ENCODE data around the gene TNN. TPM values are rescaled to one million over a fixed set of nuclear protein-coding genes. Genes with fewer than 3 reads are reported as not detected.
"Not testable (repeated sequence)": the region's sequence is repeated elsewhere in the genome, so short reads cannot be mapped to it uniquely, and the experiment has no call there.

Gene TNN
- polyA plus RNA-seq, 1 donor from 2014 or later = not detected

DNA sequence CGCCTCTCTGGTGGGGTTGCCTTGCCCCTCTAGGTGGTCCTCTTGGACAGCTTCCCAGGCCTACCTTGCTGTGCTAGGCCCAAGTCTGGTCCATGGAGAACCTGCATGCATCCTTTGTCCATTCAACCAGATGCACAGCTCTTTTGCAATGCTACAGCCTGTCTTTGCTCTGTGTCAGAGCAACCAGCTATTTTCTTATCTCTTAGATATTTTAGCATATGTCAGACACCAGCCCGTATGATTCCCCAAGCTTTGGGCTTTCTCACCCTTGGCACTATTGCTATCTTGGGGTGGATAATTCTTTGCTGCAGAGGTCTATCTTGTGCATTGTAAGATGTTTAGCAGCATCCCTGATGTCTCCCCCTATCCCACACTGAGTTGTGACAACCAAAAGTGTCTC, 32.3 kb downstream of the TNN start:
- Histone ChIP-seq H3K9me2 (ENCODE audit: insufficient read depth, low read length) (no peaks in the 10 kb centered on the region), H3K4me2 (ENCODE audit: low read length) (no peak overlapping the region), H3K36me3 (ENCODE audit: insufficient read depth, low read length) (no peaks in the 10 kb centered on the region), H3K27me3 (ENCODE audit: insufficient read depth, low read depth, low read length) (no peaks in the 10 kb centered on the region), H3K9ac (ENCODE audit: low read length) (no peak overlapping the region), H2AFZ (ENCODE audit: low read depth, low read length) (no peak overlapping the region), H3K79me2 (replicated peaks; ENCODE audit: insufficient read depth, low read length) (no peaks in the 10 kb centered on the region), H3F3A (ENCODE audit: insufficient read depth, low read length, poor library complexity, severe bottlenecking) (no peaks in the 10 kb centered on the region), H3K4me3 (ENCODE audit: low read length) (no peak overlapping the region), H4K20me1 (ENCODE audit: insufficient read depth) (no peaks in the 10 kb centered on the region), H3K27ac (ENCODE audit: low read length) (no peak overlapping the region), H3K9me3 (ENCODE audit: low read length) (no peaks in the 10 kb centered on the region)
- no peak for TF ChIP-seq MXI1 (conservative IDR thresholded peaks at IDR 0.05; ENCODE audit: poor library complexity, severe bottlenecking)
- no peak for TF ChIP-seq EZH2 (IDR thresholded peaks at IDR 0.05; ENCODE audit: borderline replicate concordance, insufficient read depth, low read length, poor library complexity, severe bottlenecking)
- TF ChIP-seq RAD21 (conservative IDR thresholded peaks at IDR 0.05) = no peak
- no peak for TF ChIP-seq SMC3 (conservative IDR thresholded peaks at IDR 0.05; ENCODE audit: poor library complexity)
- TF ChIP-seq EP300 (conservative IDR thresholded peaks at IDR 0.05; ENCODE audit: poor library complexity, severe bottlenecking) = no peak
- no peak for TF ChIP-seq REST (IDR thresholded peaks at IDR 0.05; ENCODE audit: borderline replicate concordance)
- TF ChIP-seq POLR2AphosphoS5 (IDR thresholded peaks at IDR 0.05) = no peak
- TF ChIP-seq, protein P1, sequence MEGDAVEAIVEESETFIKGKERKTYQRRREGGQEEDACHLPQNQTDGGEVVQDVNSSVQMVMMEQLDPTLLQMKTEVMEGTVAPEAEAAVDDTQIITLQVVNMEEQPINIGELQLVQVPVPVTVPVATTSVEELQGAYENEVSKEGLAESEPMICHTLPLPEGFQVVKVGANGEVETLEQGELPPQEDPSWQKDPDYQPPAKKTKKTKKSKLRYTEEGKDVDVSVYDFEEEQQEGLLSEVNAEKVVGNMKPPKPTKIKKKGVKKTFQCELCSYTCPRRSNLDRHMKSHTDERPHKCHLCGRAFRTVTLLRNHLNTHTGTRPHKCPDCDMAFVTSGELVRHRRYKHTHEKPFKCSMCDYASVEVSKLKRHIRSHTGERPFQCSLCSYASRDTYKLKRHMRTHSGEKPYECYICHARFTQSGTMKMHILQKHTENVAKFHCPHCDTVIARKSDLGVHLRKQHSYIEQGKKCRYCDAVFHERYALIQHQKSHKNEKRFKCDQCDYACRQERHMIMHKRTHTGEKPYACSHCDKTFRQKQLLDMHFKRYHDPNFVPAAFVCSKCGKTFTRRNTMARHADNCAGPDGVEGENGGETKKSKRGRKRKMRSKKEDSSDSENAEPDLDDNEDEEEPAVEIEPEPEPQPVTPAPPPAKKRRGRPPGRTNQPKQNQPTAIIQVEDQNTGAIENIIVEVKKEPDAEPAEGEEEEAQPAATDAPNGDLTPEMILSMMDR (IDR thresholded peaks at IDR 0.05; ENCODE audit: poor library complexity, severe bottlenecking) = no peak
- TF ChIP-seq TAF1 (IDR thresholded peaks at IDR 0.05; ENCODE audit: low read depth) = no peak

GRCh38 chr1:175102166-175102565, 34.5 kb downstream of the TNN start:
- not testable (repeated sequence) for H3K27ac ChIP-seq (ENCODE audit: low read length); H3K4me2 ChIP-seq (ENCODE audit: low read length); H3K79me2 ChIP-seq (replicated peaks; ENCODE audit: insufficient read depth, low read length); H3K36me3 ChIP-seq (ENCODE audit: insufficient read depth, low read length); H3K27me3 ChIP-seq (ENCODE audit: insufficient read depth, low read depth, low read length); H3K9ac ChIP-seq (ENCODE audit: low read length); H4K20me1 ChIP-seq (ENCODE audit: insufficient read depth); H2AFZ ChIP-seq (ENCODE audit: low read depth, low read length); H3K9me2 ChIP-seq (ENCODE audit: insufficient read depth, low read length); H3K9me3 ChIP-seq (ENCODE audit: low read length); H3F3A ChIP-seq (ENCODE audit: insufficient read depth, low read length, poor library complexity, severe bottlenecking); H3K4me3 ChIP-seq (ENCODE audit: low read length)

DNA sequence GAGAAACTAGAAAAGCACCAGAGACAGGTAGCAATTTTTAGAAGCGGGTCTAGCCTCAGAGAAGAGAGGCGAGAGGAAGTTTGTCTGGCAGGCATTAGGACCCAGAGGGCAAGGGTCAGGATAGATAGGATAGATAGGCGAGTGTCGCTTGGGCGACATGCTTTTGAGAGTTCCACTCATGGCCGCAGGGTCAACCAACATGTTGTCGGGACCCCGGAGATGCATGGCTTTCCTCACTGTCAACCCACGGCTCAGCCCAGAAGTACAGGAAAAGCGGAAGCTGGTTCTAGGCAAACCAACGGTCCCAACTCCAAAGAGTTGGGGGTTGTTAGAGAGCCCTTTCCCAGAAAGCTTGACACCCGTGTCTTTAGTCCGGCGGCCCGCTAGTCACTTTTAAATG, 38.9 kb downstream of the TNN start:
- not testable (repeated sequence) for H3K9me2 ChIP-seq (ENCODE audit: insufficient read depth, low read length); H3K36me3 ChIP-seq (ENCODE audit: insufficient read depth, low read length); H3K27ac ChIP-seq (ENCODE audit: low read length); H3K79me2 ChIP-seq (replicated peaks; ENCODE audit: insufficient read depth, low read length); H3K9me3 ChIP-seq (ENCODE audit: low read length); H3K27me3 ChIP-seq (ENCODE audit: insufficient read depth, low read depth, low read length); H2AFZ ChIP-seq (ENCODE audit: low read depth, low read length); H4K20me1 ChIP-seq (ENCODE audit: insufficient read depth); H3K4me2 ChIP-seq (ENCODE audit: low read length); H3K9ac ChIP-seq (ENCODE audit: low read length); H3K4me3 ChIP-seq (ENCODE audit: low read length); H3F3A ChIP-seq (ENCODE audit: insufficient read depth, low read length, poor library complexity, severe bottlenecking)

- not testable (repeated sequence) for H3F3A ChIP-seq (ENCODE audit: insufficient read depth, low read length, poor library complexity, severe bottlenecking); H3K27ac ChIP-seq (ENCODE audit: low read length); H3K9me2 ChIP-seq (ENCODE audit: insufficient read depth, low read length); H3K36me3 ChIP-seq (ENCODE audit: insufficient read depth, low read length); H3K4me3 ChIP-seq (ENCODE audit: low read length); H2AFZ ChIP-seq (ENCODE audit: low read depth, low read length); H3K27me3 ChIP-seq (ENCODE audit: insufficient read depth, low read depth, low read length); H3K9me3 ChIP-seq (ENCODE audit: low read length); H3K4me2 ChIP-seq (ENCODE audit: low read length); H3K9ac ChIP-seq (ENCODE audit: low read length); H4K20me1 ChIP-seq (ENCODE audit: insufficient read depth); H3K79me2 ChIP-seq (replicated peaks; ENCODE audit: insufficient read depth, low read length)
Observed at GRCh38 chr1:175108331-175108820, 40.7 kb downstream of the TNN start.
